HEK293 (cell line): ENCODE data around the gene PRSS50.

Source experiments
- CTCF ChIP-seq: fragments of 450-650 bp; formaldehyde crosslinking; IDR thresholded peaks from 2 replicates; pipeline ENCODE4 v1.5.1; 2016; ENCODE audit warnings: missing biosample characterization, missing genetic modification characterization
- HOXA7 ChIP-seq: sonication (generic); formaldehyde crosslinking; IDR thresholded peaks from 2 replicates; pipeline ENCODE4 v1.8.1; 2022; ENCODE audit warnings: missing genetic modification reagents, borderline replicate concordance
- PATZ1 ChIP-seq: fragments of 450-650 bp; formaldehyde crosslinking; IDR thresholded peaks from 2 replicates; pipeline ENCODE4 v1.5.1; 2016; ENCODE audit warnings: missing biosample characterization, missing genetic modification characterization
- ZNF394 ChIP-seq: fragments of 450-650 bp; formaldehyde crosslinking; IDR thresholded peaks from 2 replicates; pipeline ENCODE4 v1.5.1; 2016; ENCODE audit warnings: missing biosample characterization, missing genetic modification characterization, mild to moderate bottlenecking, moderate library complexity, borderline replicate concordance
- ZNF560 ChIP-seq: fragments of 450-650 bp; formaldehyde crosslinking; IDR thresholded peaks from 2 replicates; pipeline ENCODE4 v1.5.1; 2017; ENCODE audit warnings: missing biosample characterization, missing genetic modification characterization, borderline replicate concordance

GRCh38 chr3:46713050-46713897 lies 4.4 kb downstream of the PRSS50 start:
- TF ChIP-seq CTCF (tag by site-specific recombination) (no peak), ZNF394 (tag by site-specific recombination) (no peak), HOXA7 (CRISPR knock-in tag) (no peak), PATZ1 (tag by site-specific recombination) (no peak), ZNF560 (tag by site-specific recombination) (no peak)
